IPS-11a (cell line): ENCODE results near the gene FMNL2.

ENCODE experiments used
- H3K4me3 ChIP-seq: one replicate; pipeline ENCODE4 v1.5.1; 2013; ENCODE audit warnings: low read depth, low read length, control low read depth

The FMNL2 gene

GRCh38 chr2:152602750-152603149, 267.8 kb downstream of the FMNL2 start:
- no peak overlapping the region for H3K4me3 ChIP-seq

GRCh38 chr2:152603166-152603565, 268.2 kb downstream of the FMNL2 start:
- H3K4me3 ChIP-seq = no peak overlapping the region

- no peak overlapping the region for H3K4me3 ChIP-seq
These were observed 271.1 kb downstream of the FMNL2 start for GRCh38 chr2:152606081-152606480.

GRCh38 chr2:152606941-152607340, 272.0 kb downstream of the FMNL2 start:
- H3K4me3 ChIP-seq = no peak overlapping the region

GRCh38 chr2:152607793-152608300, 272.9 kb downstream of the FMNL2 start:
- no peak overlapping the region for H3K4me3 ChIP-seq

GRCh38 chr2:152609154-152609553, 274.2 kb downstream of the FMNL2 start:
- H3K4me3 ChIP-seq = no peak overlapping the region

GRCh38 chr2:152609699-152610098, 274.7 kb downstream of the FMNL2 start:
- H3K4me3 ChIP-seq = no peak overlapping the region

GRCh38 chr2:152611458-152612231, 276.7 kb downstream of the FMNL2 start:
- no peak overlapping the region for H3K4me3 ChIP-seq

GRCh38 chr2:152613235-152613634, 278.3 kb downstream of the FMNL2 start:
- H3K4me3 ChIP-seq = no peak overlapping the region

- H3K4me3 ChIP-seq = no peak overlapping the region
These were observed 280.2 kb downstream of the FMNL2 start for GRCh38 chr2:152615177-152615576.

- H3K4me3 ChIP-seq = no peak overlapping the region
These were observed 282.6 kb downstream of the FMNL2 start for GRCh38 chr2:152617456-152618192.

GRCh38 chr2:152618193-152618564, 283.2 kb downstream of the FMNL2 start:
- H3K4me3 ChIP-seq = no peak overlapping the region

- H3K4me3 ChIP-seq = no peak overlapping the region
These were observed 285.2 kb downstream of the FMNL2 start for GRCh38 chr2:152620208-152620607.

- H3K4me3 ChIP-seq = no peak overlapping the region
These were observed 286.0 kb downstream of the FMNL2 start for GRCh38 chr2:152620985-152621384.

GRCh38 chr2:152622219-152622618, 287.2 kb downstream of the FMNL2 start:
- no peak overlapping the region for H3K4me3 ChIP-seq

- no peak overlapping the region for H3K4me3 ChIP-seq
These were observed 288.2 kb downstream of the FMNL2 start for GRCh38 chr2:152623076-152623740.

GRCh38 chr2:152623775-152624174, 288.8 kb downstream of the FMNL2 start:
- no peak overlapping the region for H3K4me3 ChIP-seq

GRCh38 chr2:152624805-152625204, 289.8 kb downstream of the FMNL2 start:
- H3K4me3 ChIP-seq = no peak overlapping the region

GRCh38 chr2:152626911-152627339, 292.0 kb downstream of the FMNL2 start:
- no peak overlapping the region for H3K4me3 ChIP-seq

- no peak overlapping the region for H3K4me3 ChIP-seq
These were observed 292.5 kb downstream of the FMNL2 start for GRCh38 chr2:152627351-152627957.

GRCh38 chr2:152629202-152629601, 294.2 kb downstream of the FMNL2 start:
- H3K4me3 ChIP-seq = no peak overlapping the region
